IMR-90 (cell line): Measurements from ENCODE around the gene SEMA5A. TPM values are rescaled to one million over a fixed set of nuclear protein-coding genes. Genes with fewer than 3 reads are reported as not detected.

Experiments
- ATAC-seq: fragments of 200-7000 bp; cut with Tn5 transposase; 2 replicates; pipeline ENCODE4 v1.9.1; 2020; ENCODE audit warnings: low read depth, mild to moderate bottlenecking, moderate library complexity
- BruUV-seq: library from RNA; stranded (reverse); fragments of 400-500 nt; replicated peaks from 2 replicates; lab custom pipeline; 2021; lab: Mats Ljungman, UMichigan
- CTCF ChIA-PET: fragments of 300-600 bp; formaldehyde crosslinking; extraction: SDS; loops from one replicate; lab custom pipeline; 2021; ENCODE audit warnings: antibody characterized with exemption; lab: Yijun Ruan, JAX
- POLR2A ChIA-PET: fragments of 300-600 bp; sonication (Branson Sonifier 250); formaldehyde crosslinking; loops from one replicate; lab custom pipeline; 2022; ENCODE audit warnings: antibody characterized with exemption; ENCODE audit not compliant: unreplicated experiment; lab: Charles Lee
- DNase-seq: peaks from one replicate; pipeline ENCODE4 v3.0.0; 2013
- H2AFZ ChIP-seq: replicated peaks from 2 replicates; pipeline ENCODE3; 2013; ENCODE audit warnings: low read length, mild to moderate bottlenecking; ENCODE audit not compliant: poor library complexity
- H2AK5ac ChIP-seq: 2 replicates; pipeline ENCODE4 v1.6.1; 2013; ENCODE audit warnings: low read depth, low read length, inconsistent platforms
- H2AK9ac ChIP-seq: replicated peaks from 2 replicates; pipeline ENCODE3; 2013; ENCODE audit warnings: mild to moderate bottlenecking, low read depth, low read length, moderate library complexity; ENCODE audit not compliant: poor library complexity
- H2BK120ac ChIP-seq: 2 replicates; pipeline ENCODE4 v1.6.1; 2013; ENCODE audit warnings: low read depth, low read length, inconsistent platforms
- H2BK15ac ChIP-seq: 3 replicates; pipeline ENCODE4 v1.6.1; 2013; ENCODE audit warnings: low read depth, low read length, inconsistent platforms
- H2BK20ac ChIP-seq: 2 replicates; pipeline ENCODE4 v1.6.1; 2013; ENCODE audit warnings: low read depth, mild to moderate bottlenecking, inconsistent platforms, low read length, moderate library complexity
- H2BK5ac ChIP-seq: 2 replicates; pipeline ENCODE4 v1.6.1; 2013; ENCODE audit warnings: mild to moderate bottlenecking, low read depth, low read length, inconsistent platforms; ENCODE audit not compliant: poor library complexity, severe bottlenecking
- H3K14ac ChIP-seq: replicated peaks from 2 replicates; pipeline ENCODE4 v1.6.1; 2013; ENCODE audit warnings: low read depth, low read length, inconsistent platforms
- H3K18ac ChIP-seq: 2 replicates; pipeline ENCODE4 v1.6.1; 2013; ENCODE audit warnings: low read depth, low read length, control low read depth
- H3K23ac ChIP-seq: 2 replicates; pipeline ENCODE4 v1.6.1; 2013; ENCODE audit warnings: low read depth, low read length, inconsistent platforms
- H3K27ac ChIP-seq: 2 replicates; pipeline ENCODE4 v1.5.1; 2013; ENCODE audit warnings: mild to moderate bottlenecking, control low read depth, low read length; ENCODE audit not compliant: insufficient read depth
- H3K27me3 ChIP-seq: 2 replicates; pipeline ENCODE4 v1.6.1; 2013; ENCODE audit warnings: low read length; ENCODE audit not compliant: control insufficient read depth, insufficient read depth
- H3K36me3 ChIP-seq: 2 replicates; pipeline ENCODE4 v1.6.1; 2013; ENCODE audit warnings: low read length, mixed read lengths; ENCODE audit not compliant: control insufficient read depth, insufficient read depth
- H3K4ac ChIP-seq: 2 replicates; pipeline ENCODE4 v1.6.1; 2013; ENCODE audit warnings: low read depth, low read length, inconsistent platforms
- H3K4me1 ChIP-seq: 2 replicates; pipeline ENCODE4 v1.6.1; 2013; ENCODE audit warnings: low read length, mixed read lengths; ENCODE audit not compliant: control insufficient read depth, insufficient read depth
- H3K4me2 ChIP-seq: 2 replicates; pipeline ENCODE4 v1.6.1; 2013; ENCODE audit warnings: low read depth, mild to moderate bottlenecking, control low read depth, low read length, moderate library complexity
- H3K4me3 ChIP-seq: 2 replicates; pipeline ENCODE4 v1.5.1; 2013; ENCODE audit warnings: low read depth, mild to moderate bottlenecking, control low read depth, low read length, moderate library complexity; ENCODE audit not compliant: insufficient read depth
- H3K56ac ChIP-seq: 2 replicates; pipeline ENCODE4 v1.6.1; 2013; ENCODE audit warnings: low read length, inconsistent platforms; ENCODE audit not compliant: insufficient read depth; ENCODE audit errors: extremely low read depth
- H3K79me1 ChIP-seq, 2 experiments: 2 replicates each; pipeline ENCODE4 v1.6.1; 2013; ENCODE audit warnings: low read length in 2 of 2, inconsistent platforms in 1 of 2, low read depth in 1 of 2
- H3K9ac ChIP-seq: 2 replicates; pipeline ENCODE4 v1.6.1; 2013; ENCODE audit warnings: low read depth, low read length, control low read depth
- H3K9me1 ChIP-seq: 2 replicates; pipeline ENCODE4 v1.6.1; 2013; ENCODE audit warnings: low read length, inconsistent platforms; ENCODE audit not compliant: insufficient read depth
- H3K9me3 ChIP-seq: 2 replicates; pipeline ENCODE4 v1.6.1; 2013; ENCODE audit warnings: low read length; ENCODE audit not compliant: control insufficient read depth, insufficient read depth
- H4K20me1 ChIP-seq: 2 replicates; pipeline ENCODE4 v1.6.1; 2013; ENCODE audit warnings: low read length, inconsistent platforms; ENCODE audit not compliant: insufficient read depth
- H4K5ac ChIP-seq: 2 replicates; pipeline ENCODE4 v1.6.1; 2013; ENCODE audit warnings: mild to moderate bottlenecking, low read depth, low read length, control low read depth
- H4K8ac ChIP-seq, 2 experiments: 2 replicates each; pipeline ENCODE4 v1.6.1; 2013; ENCODE audit warnings: low read depth in 2 of 2, low read length in 2 of 2, control low read depth in 1 of 2, inconsistent platforms in 1 of 2
- H4K91ac ChIP-seq: 2 replicates; pipeline ENCODE4 v1.6.1; 2013; ENCODE audit warnings: low read depth, low read length, inconsistent platforms; ENCODE audit not compliant: insufficient read depth
- FOS ChIP-seq: fragments of 150-350 bp; IDR thresholded peaks from 2 replicates; pipeline ENCODE4 v1.6.1; 2016; ENCODE audit warnings: low read depth, low read length
- USF2 ChIP-seq: fragments of 150-350 bp; IDR thresholded peaks from 2 replicates; pipeline ENCODE4 v1.6.1; 2017; ENCODE audit warnings: mild to moderate bottlenecking, antibody characterized with exemption, low read length, low read depth
- WGBS, 2 experiments: methylation state at CpG; one replicate each; pipeline versions ENCODE4 v1.1.5 to v1.1.7; 2013; ENCODE audit warnings: missing lambda C conversion rate in 2 of 2; ENCODE audit not compliant: insufficient read length in 1 of 2; ENCODE audit errors: extremely low coverage in 2 of 2; 5-methylcytosine and 5-hydroxymethylcytosine counted together
- dilution Hi-C: fragments of 300-500 bp; cut with HindIII; formaldehyde crosslinking; loops from one replicate; pipeline ENCODE4 v1.14.3; 2018; ENCODE audit warnings: low sequenced_read_pairs; ENCODE audit not compliant: unreplicated experiment
- in situ Hi-C: fragments of 300-500 bp; cut with MboI; formaldehyde crosslinking; loops from 3 replicates; pipeline ENCODE4 v1.14.3; 2019; ENCODE audit warnings: low sequenced_read_pairs, inconsistent platforms, mixed read lengths
- intact Hi-C: fragments of 100-400 bp; cut with micrococcal nuclease; formaldehyde crosslinking; loops from 2 replicates; pipeline ENCODE4 v1.10.0; 2022
- polyA plus RNA-seq, 3 experiments: library from polyadenylated mRNA; depleted of rRNA; stranded (reverse); fragments of >200 nt; gene quantifications; 2 replicates each; pipeline ENCODE4 v1.2.3, GENCODE V29; 2012; ENCODE audit warnings: low replicate concordance in 1 of 3
- total RNA-seq: library from RNA; depleted of rRNA; stranded (reverse); fragments of >200 nt; gene quantifications from 2 replicates; pipeline ENCODE4 v1.2.3, GENCODE V29; 2012

Gene SEMA5A
- total and polyA plus RNA-seq, 2 of the 4 experiments (the other 2 are of a cell fraction) = 8.2 to 9.9 TPM

GRCh38 chr5:9537223-9538141, 8.4 kb downstream of the SEMA5A start:
- no peak overlapping the region for H3K9ac ChIP-seq
- H3K36me3 ChIP-seq = peaks cover 1% of the 10 kb centered on the region
- H2BK20ac ChIP-seq = no peak overlapping the region
- no peak overlapping the region for H2BK5ac ChIP-seq
- H4K91ac ChIP-seq = no peak overlapping the region
- H2BK15ac ChIP-seq = no peak overlapping the region
- ATAC-seq (no peak), DNase-seq (no peak)
- H3K56ac ChIP-seq = no peak overlapping the region
- WGBS, 2 experiments = no CpG with 5 or more reads among the region's 2 CpGs
- no peak overlapping the region for H2AK9ac ChIP-seq
- intact Hi-C loops = no loop called here
- H2AK5ac ChIP-seq = no peak overlapping the region
- TF ChIP-seq FOS = no peak
- no peak for TF ChIP-seq USF2
- H3K4me1 ChIP-seq = peaks cover 4% of the 10 kb centered on the region
- H3K27me3 ChIP-seq = no peaks in the 10 kb centered on the region
- H4K8ac ChIP-seq = 0 out of 4 replicates have a peak overlapping the region, but pooled peaks of 1 of the 2 experiments have one; percentile 14
- no peak overlapping the region for H2BK120ac ChIP-seq
- dilution Hi-C loops = no loop called here
- H3K9me3 ChIP-seq = no peaks in the 10 kb centered on the region
- POLR2A ChIA-PET = no interaction called here
- peaks cover 31 to 73% of the 10 kb centered on the region in 2 experiments for H3K79me1 ChIP-seq
- H3K4me2 ChIP-seq = no peak overlapping the region
- no peak overlapping the region for H3K4me3 ChIP-seq
- no peak overlapping the region for H3K14ac ChIP-seq
- BruUV-seq = no TSS peak
- no peak overlapping the region for H3K27ac ChIP-seq
- no peak overlapping the region for H2AFZ ChIP-seq
- H4K20me1 ChIP-seq = peaks cover 3% of the 10 kb centered on the region; the same call in 1 of the 2 replicates
- H3K18ac ChIP-seq = no peak overlapping the region
- in situ Hi-C loops = loop anchor here (25.0 kb wide), 2 partner anchors 775 to 1650 kb away; no protein-coding TSS in a partner anchor
- no peak overlapping the region for H3K4ac ChIP-seq
- peaks cover 9% of the 10 kb centered on the region for H3K9me1 ChIP-seq
- CTCF ChIA-PET = interaction anchor here (0.6 to 0.7 kb wide), 2 partner anchors 228 to 1651 kb away, joined by 3 to 6 read pairs; no protein-coding TSS in a partner anchor
- H3K23ac ChIP-seq = no peak overlapping the region
- H4K5ac ChIP-seq = no peak overlapping the region
